Prostate gland (tissue), 2 donors: Measurements from ENCODE around the gene CD70. TPM values are rescaled to one million over a fixed set of nuclear protein-coding genes. Genes with fewer than 3 reads are reported as not detected.
"Not testable (repeated sequence)": the region's sequence is repeated elsewhere in the genome, so short reads cannot be mapped to it uniquely, and the experiment has no call there.

Experiments
- DNase-seq: peaks from one replicate; pipeline ENCODE4 v3.0.0-alpha.2; 2019; ENCODE audit warnings: low spot score
- H3K27ac ChIP-seq, 2 donors: fragments of 200-600 bp; sonication (generic); 2 replicates each; pipeline ENCODE4 v1.5.1; 2017 to 2019
- H3K27me3 ChIP-seq: fragments of 200-600 bp; sonication (generic); replicated peaks from 2 replicates; pipeline ENCODE4 v1.5.1; 2019; ENCODE audit not compliant: insufficient read depth
- H3K36me3 ChIP-seq, 2 donors: fragments of 200-600 bp; sonication (generic); 1 replicate in 1 of 2; 2 replicates in 1 of 2; pipeline versions ENCODE4 v1.5.1 to v1.8.1; 2017 to 2019
- H3K4me1 ChIP-seq: fragments of 200-600 bp; sonication (generic); replicated peaks from 2 replicates; pipeline ENCODE4 v1.5.1; 2019
- H3K4me3 ChIP-seq, 2 donors: fragments of 200-600 bp; sonication (generic); 2 replicates each; pipeline ENCODE4 v1.5.1; 2017 to 2019
- H3K9me3 ChIP-seq: fragments of 200-600 bp; sonication (generic); 2 replicates; pipeline ENCODE4 v1.5.1; 2017
- POLR2A ChIP-seq: fragments of 450-650 bp; IDR thresholded peaks from one replicate; pipeline ENCODE4 v1.6.1; 2016; ENCODE audit warnings: antibody characterized with exemption, mild to moderate bottlenecking
- POLR2AphosphoS5 ChIP-seq: sonication (generic); formaldehyde crosslinking; IDR thresholded peaks from one replicate; pipeline ENCODE4 v1.6.1; 2017; ENCODE audit warnings: antibody characterized with exemption
- WGBS: methylation state at CpG from one replicate; pipeline ENCODE4 v1.1.5; 2018; 5-methylcytosine and 5-hydroxymethylcytosine counted together
- intact Hi-C: fragments of 100-400 bp; cut with DNase I; formaldehyde crosslinking; loops from one replicate; pipeline ENCODE4 v1.14.2; 2022
- total RNA-seq, 2 donors: library from RNA; depleted of rRNA; stranded (reverse); fragments of >200 nt; gene quantifications; one replicate each; pipeline ENCODE4 v1.1.0, GENCODE V29; 2016
- TF ChIP-seq, protein P1 (sequence below), 4 experiments: fragments of 200-600 bp in 2 of 4; fragments of 450-650 bp in 2 of 4; sonication (generic) in 2 of 4; IDR thresholded peaks; 1 replicate in 3 of 4; 2 replicates in 1 of 4; pipeline ENCODE4 v1.5.1; 2016 to 2019; ENCODE audit warnings: antibody characterized with exemption in 4 of 4, mild to moderate bottlenecking in 2 of 4, moderate library complexity in 2 of 4

Gene CD70
- total RNA-seq, 2 donors from 2014 or later: not detected

DNA sequence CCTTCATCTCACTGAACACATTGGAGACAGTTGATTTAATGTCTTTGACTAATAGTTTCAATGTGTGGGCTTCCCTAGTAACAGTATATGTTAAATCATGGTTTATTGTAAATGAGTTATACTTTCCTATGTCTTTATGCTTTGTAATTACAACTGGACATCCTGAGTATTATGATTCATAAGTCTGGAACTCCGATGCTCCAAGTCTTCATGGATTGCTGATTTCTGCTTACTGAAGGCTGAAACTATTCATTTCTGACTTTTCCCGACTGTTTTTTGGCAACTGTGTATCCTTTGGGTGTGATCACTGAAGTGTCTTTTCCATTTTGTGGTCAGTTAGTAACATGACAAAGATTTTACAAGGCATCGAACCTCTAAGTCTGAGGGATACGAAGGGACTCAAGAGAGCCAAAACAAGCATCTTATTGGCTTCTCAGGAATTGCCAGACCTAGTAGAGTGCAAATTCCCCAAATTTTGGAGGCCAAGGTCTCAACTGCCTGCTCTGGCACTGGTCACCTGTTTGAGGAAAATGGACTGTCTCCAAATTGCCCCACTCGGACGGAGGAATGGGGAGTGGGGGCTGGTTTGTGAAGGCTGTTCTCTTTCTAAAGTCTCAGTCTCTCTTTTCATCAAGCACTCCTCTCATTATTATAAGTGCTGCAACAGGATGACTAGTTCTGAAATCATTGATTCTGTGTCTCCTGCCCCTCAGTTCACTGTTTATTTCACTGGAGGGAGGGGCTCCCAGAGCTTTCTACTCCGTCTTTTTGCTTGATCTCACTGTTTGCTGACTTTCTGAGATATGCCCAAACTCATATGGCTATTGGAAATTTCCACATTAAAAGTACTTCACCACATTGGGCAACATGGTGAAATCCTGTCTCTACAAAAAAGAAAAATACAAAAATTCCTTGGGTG is 20.2 kb upstream of the CD70 start:
- no peaks in the 10 kb centered on the region for H3K4me1 ChIP-seq
- no peak overlapping the region for H3K4me3 ChIP-seq
- H3K36me3 ChIP-seq: no peaks in the 10 kb centered on the region
- WGBS: 45% methylated on average over 7 of the region's 7 CpGs
- no peak overlapping the region for H3K27ac ChIP-seq
- H3K9me3 ChIP-seq: no peaks in the 10 kb centered on the region
- DNase-seq: no peak
- intact Hi-C loops: no loop called here
- peaks cover 2% of the 10 kb centered on the region for H3K27me3 ChIP-seq
- no peak for TF ChIP-seq POLR2A
- TF ChIP-seq POLR2AphosphoS5: no peak
- TF ChIP-seq, protein P1, sequence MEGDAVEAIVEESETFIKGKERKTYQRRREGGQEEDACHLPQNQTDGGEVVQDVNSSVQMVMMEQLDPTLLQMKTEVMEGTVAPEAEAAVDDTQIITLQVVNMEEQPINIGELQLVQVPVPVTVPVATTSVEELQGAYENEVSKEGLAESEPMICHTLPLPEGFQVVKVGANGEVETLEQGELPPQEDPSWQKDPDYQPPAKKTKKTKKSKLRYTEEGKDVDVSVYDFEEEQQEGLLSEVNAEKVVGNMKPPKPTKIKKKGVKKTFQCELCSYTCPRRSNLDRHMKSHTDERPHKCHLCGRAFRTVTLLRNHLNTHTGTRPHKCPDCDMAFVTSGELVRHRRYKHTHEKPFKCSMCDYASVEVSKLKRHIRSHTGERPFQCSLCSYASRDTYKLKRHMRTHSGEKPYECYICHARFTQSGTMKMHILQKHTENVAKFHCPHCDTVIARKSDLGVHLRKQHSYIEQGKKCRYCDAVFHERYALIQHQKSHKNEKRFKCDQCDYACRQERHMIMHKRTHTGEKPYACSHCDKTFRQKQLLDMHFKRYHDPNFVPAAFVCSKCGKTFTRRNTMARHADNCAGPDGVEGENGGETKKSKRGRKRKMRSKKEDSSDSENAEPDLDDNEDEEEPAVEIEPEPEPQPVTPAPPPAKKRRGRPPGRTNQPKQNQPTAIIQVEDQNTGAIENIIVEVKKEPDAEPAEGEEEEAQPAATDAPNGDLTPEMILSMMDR (IDR thresholded peaks at IDR 0.05): no peak

DNA sequence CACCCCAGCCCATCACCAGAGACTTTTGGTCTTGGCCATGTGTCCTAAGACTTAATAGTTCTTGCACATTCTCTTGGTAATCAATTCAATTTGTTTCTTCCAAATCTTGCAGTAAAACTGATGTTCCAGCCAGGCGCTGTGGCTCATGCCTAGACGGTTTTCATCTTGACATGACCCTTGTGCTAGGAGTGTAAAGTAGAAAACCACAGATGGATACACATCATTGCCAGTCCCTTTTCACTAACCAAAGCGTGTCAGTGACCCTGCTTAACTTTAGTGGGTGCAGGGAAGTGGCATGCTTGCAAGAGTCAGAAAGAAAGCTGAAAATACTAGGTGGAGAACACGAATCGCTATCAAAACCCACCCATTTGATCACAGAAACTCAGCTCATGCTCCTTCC is 18.0 kb upstream of the CD70 start:
- no peak for DNase-seq
- Histone ChIP-seq H3K9me3 (no peaks in the 10 kb centered on the region), H3K4me3 (no peak overlapping the region), H3K36me3 (no peaks in the 10 kb centered on the region), H3K27me3 (peaks cover 2% of the 10 kb centered on the region), H3K4me1 (no peaks in the 10 kb centered on the region), H3K27ac (no peak overlapping the region)
- intact Hi-C loops: no loop called here
- TF ChIP-seq POLR2A (no peak), POLR2AphosphoS5 (no peak)
- TF ChIP-seq, protein P1 (IDR thresholded peaks at IDR 0.05): no peak
- WGBS: 63% methylated on average over 5 of the region's 5 CpGs

DNA sequence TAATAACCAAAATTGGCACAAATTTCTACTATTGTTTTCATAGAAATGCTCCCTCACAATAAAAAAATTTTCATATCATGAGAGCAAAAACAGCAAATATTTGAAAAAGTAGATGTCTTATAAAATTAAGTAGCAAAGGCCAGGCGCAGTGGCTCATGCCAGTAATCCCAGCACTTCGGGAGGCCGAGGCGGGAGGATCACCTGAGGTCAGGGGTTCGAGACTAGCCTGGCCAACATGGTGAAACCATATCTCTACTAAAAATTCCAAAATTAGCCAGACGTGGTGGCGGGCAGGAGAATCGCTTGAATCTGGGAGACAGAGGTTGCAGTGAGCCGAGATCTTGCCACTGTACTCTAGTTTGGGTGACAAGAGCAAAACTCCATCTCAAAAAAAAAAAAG is 17.2 kb upstream of the CD70 start:
- H3K4me3 ChIP-seq, DNase-seq, intact Hi-C loops, H3K4me1 ChIP-seq, H3K27ac ChIP-seq, H3K36me3 ChIP-seq, H3K9me3 ChIP-seq, H3K27me3 ChIP-seq: not testable (repeated sequence)
- 89% methylated on average over 9 of the region's 9 CpGs for WGBS

DNA sequence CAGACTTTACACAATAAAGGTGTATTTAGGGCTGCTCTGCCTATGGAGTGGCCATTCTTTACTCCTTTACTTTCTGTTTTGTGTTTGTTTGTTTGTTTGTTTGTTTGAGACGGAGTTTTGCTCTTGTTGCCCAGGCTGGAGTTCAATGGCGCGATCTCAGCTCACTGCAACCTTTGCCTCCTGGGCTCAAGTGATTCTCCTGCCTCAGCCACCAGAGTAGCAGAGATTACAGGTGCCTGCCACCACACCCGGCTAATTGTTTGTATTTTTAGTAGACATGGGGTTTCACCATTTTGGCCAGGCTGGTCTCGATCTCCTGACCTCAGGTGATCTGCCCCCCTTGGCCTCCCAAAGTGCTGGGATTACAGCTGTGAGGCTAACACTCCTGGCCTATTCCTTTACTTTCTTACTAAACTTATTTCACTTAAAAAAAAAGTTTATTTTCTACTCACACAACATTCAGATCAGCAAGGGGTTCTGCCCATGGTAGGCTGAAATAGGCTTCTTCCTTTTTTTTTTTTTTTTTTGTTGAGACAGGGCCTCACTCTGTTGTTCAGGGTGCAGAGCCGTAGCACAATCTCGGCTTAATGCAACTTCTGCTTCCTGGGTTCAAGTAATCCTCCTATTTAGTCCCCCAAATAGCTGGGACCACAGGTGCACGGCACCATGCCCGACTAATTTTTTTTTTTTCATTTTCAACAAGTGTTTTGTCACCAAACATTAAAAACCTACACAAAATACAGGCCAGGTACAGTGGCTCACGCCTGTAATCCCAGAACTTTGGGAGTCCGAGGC is 15.5 kb upstream of the CD70 start:
- H3K36me3 ChIP-seq, DNase-seq, H3K9me3 ChIP-seq, H3K4me1 ChIP-seq, H3K27me3 ChIP-seq, H3K27ac ChIP-seq, H3K4me3 ChIP-seq, intact Hi-C loops: not testable (repeated sequence)
- WGBS: 88% methylated on average over 11 of the region's 11 CpGs

DNA sequence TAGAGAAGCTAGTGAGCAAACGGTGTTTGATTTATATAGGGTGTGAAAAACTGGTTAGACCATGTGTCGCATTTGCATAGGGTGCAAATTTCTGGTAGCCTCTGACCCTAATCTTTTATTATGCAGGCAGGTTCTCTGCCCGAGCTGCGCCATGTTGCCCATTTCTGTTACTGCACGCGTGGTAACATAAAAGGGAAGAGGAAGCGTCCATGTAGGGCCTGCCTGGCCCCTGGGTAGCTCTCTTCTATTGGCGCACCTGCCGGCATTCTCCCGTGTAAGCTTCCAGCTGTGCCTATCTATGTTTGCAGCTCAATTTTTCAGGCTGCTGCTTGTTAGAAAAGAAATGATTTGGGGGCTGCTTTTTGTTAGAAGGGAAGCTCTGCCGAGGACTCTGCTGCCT is 14.0 kb upstream of the CD70 start:
- no peak for DNase-seq
- TF ChIP-seq POLR2AphosphoS5 (no peak), POLR2A (no peak)
- TF ChIP-seq, protein P1 (IDR thresholded peaks at IDR 0.05): no peak

More for the DNA sequence above, 14.0 kb upstream of the CD70 start:
- no peaks in the 10 kb centered on the region for H3K4me1 ChIP-seq
- H3K4me3 ChIP-seq: no peak overlapping the region
- no peaks in the 10 kb centered on the region for H3K9me3 ChIP-seq
- H3K27me3 ChIP-seq: no peaks in the 10 kb centered on the region
- WGBS: 61% methylated on average over 11 of the region's 11 CpGs
- H3K27ac ChIP-seq: no peak overlapping the region
- intact Hi-C loops: no loop called here
- H3K36me3 ChIP-seq: no peaks in the 10 kb centered on the region
